GM18498 (cell line): Measurements from ENCODE around the gene SORCS2.

Experiments
- ATAC-seq: cut with Tn5 transposase; IDR thresholded peaks from one replicate; pipeline ENCODE4 v1.9.1; 2021; ENCODE audit warnings: mild to moderate bottlenecking, moderate library complexity; ENCODE audit not compliant: unreplicated experiment

The SORCS2 gene

GRCh38 chr4:7487502-7487901 lies 295.2 kb downstream of the SORCS2 start:
- no peak for ATAC-seq

GRCh38 chr4:7487998-7488671 lies 295.8 kb downstream of the SORCS2 start:
- no peak for ATAC-seq

GRCh38 chr4:7491915-7492314 lies 299.6 kb downstream of the SORCS2 start:
- no peak for ATAC-seq

GRCh38 chr4:7498446-7499200 lies 306.3 kb downstream of the SORCS2 start:
- ATAC-seq = no peak

GRCh38 chr4:7499661-7500060 lies 307.3 kb downstream of the SORCS2 start:
- no peak for ATAC-seq

- no peak for ATAC-seq
Observed at GRCh38 chr4:7500404-7500803, 308.1 kb downstream of the SORCS2 start.

GRCh38 chr4:7501314-7501713 lies 309.0 kb downstream of the SORCS2 start:
- no peak for ATAC-seq

GRCh38 chr4:7501873-7502272 lies 309.5 kb downstream of the SORCS2 start:
- no peak for ATAC-seq

GRCh38 chr4:7503559-7504249 lies 311.4 kb downstream of the SORCS2 start:
- ATAC-seq = no peak

GRCh38 chr4:7505116-7505900 lies 313.0 kb downstream of the SORCS2 start:
- ATAC-seq = no peak

- no peak for ATAC-seq
Observed at GRCh38 chr4:7506119-7506518, 313.8 kb downstream of the SORCS2 start.

- ATAC-seq = no peak
Observed at GRCh38 chr4:7506572-7506971, 314.2 kb downstream of the SORCS2 start.

- ATAC-seq = no peak
Observed at GRCh38 chr4:7507381-7507780, 315.0 kb downstream of the SORCS2 start.

GRCh38 chr4:7510066-7510465 lies 317.7 kb downstream of the SORCS2 start:
- no peak for ATAC-seq

GRCh38 chr4:7510538-7510937 lies 318.2 kb downstream of the SORCS2 start:
- ATAC-seq = no peak

GRCh38 chr4:7511525-7511924 lies 319.2 kb downstream of the SORCS2 start:
- no peak for ATAC-seq

GRCh38 chr4:7512428-7512827 lies 320.1 kb downstream of the SORCS2 start:
- ATAC-seq = no peak

- ATAC-seq = no peak
Observed at GRCh38 chr4:7512946-7513345, 320.6 kb downstream of the SORCS2 start.

GRCh38 chr4:7513671-7514070 lies 321.3 kb downstream of the SORCS2 start:
- no peak for ATAC-seq

- ATAC-seq = no peak
Observed at GRCh38 chr4:7514281-7514680, 321.9 kb downstream of the SORCS2 start.

- no peak for ATAC-seq
Observed at GRCh38 chr4:7514789-7515188, 322.5 kb downstream of the SORCS2 start.
